ENCODE measurements around the gene GYPC.
"Not testable (repeated sequence)": the region's sequence is repeated elsewhere in the genome, so short reads cannot be mapped to it uniquely, and the experiment has no call there.

The GYPC gene

DNA sequence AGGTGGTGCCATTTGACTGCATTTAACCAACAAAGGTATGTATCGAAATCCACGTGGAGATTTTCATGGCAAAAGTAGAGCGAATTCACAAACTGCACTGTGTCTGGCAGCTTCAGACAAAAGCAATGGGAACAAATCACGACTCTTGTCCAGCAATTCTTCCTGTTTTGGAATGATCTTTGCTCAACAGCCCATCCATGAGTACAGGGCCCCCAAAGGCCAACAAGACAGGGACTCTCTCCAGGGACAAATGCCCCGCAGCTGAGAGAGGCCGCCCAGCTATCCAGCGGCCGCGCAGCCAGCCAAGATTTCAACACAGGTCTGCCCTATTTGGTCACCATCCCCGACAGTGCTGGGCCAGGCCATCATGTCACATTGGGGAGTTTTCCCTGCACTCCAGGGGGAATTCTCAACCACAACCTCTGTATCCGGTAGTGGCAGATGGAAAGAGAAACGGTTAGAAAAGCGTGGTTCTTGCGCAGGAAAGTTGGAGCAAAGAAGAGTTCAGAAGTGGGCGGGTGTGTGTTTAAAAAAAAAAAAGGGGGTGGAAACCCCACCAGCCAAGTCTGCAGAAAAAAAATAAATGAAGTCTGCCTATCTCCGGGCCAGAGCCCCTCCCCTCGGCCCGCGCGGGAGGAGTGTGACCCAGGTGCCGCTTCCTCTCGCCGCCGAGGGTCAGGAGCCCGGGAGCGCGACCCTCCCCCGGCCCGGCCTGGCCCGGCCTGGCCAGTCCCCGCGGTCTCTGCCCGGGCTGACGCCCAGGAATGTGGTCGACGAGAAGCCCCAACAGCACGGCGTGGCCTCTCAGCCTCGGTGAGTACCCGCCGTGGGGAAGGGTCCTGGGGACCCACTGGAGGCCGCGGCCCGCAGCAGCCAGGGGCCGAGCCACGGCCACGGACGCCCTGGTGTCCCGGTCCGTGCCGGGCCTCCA is at the start of gene GYPC:
TSS of gene GYPC (plus strand) at position 659 of the 931 bp plus-strand sequence. CDS start at position 765, 106 bp downstream.
- peak; percentile 64 for DNase-seq

DNA sequence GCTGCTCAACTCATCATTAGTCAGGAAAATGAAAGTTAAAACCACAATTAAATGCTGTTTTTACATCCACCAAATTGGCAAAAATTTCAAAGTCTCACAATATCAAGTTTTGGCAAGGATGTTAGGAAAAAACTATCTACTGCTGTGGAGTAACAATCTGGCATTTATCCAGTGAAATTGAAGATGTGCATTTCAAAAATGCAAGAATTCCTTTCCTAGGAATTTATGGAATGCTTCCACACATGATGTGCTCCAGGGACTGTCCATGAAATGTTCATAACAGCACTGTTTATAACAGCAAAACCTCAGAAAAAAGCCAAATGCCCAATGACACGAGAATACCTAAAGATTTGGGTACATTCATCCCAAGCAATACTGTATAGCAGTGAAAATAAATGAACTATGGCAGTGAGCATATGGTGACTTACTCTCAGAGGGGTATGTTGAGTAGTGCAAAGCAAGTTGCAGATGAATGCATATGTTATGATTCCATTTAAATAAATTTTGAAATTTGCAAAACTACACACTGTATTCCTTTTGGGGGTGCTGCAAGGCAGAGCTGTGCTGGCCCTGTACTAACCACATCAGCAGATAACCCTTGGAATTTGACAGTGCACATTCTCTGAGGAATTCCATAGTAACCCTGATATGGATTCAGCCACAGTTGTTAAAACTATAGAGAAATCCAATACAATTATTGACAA is 41.3 kb upstream of the GYPC start:
- DNase-seq: no peak

- no peak for DNase-seq
Observed at GRCh38 chr2:126616606-126617069, 39.3 kb upstream of the GYPC start.

DNA sequence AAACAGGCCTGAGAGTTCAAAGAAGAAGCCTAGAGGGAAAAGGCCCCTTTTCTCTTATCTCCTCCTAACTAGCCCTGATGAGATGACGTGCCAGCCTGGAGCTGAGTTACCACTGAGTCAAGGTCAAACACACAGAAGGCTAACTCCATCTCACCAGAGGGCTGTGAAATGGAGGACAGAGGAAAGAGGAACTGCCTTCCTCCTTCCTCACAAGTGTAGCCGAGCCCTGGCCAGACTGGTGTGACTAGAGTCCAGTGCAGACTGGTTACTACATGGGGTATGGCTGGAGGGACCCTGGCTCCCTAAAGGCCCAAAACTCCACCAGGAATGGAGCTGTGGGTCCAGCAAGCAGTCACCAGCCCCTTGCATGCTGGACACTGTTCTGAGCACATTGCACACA is 35.7 kb upstream of the GYPC start:
- DNase-seq: no peak

DNA sequence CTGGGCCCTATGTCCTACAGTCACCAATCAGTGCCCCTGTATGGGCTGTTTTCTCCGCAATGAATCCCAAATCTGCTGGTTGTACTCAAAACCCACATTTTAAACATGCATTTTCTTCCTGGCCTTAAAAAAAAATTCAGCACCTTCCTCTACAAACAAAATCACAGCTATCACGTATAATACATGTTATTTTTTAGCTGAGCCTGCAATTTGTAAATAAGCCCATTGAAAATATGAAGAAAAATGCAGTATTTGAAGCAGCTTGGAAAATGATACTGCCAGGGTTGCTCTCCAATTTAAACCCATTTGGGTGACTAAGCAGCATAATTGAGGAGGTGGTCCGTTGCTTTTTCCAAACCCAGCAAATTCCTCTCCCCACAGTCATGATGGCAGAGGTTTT is 33.0 kb upstream of the GYPC start:
- no peak for DNase-seq

GRCh38 chr2:126627643-126628042 is 28.3 kb upstream of the GYPC start:
- DNase-seq: no peak

DNA sequence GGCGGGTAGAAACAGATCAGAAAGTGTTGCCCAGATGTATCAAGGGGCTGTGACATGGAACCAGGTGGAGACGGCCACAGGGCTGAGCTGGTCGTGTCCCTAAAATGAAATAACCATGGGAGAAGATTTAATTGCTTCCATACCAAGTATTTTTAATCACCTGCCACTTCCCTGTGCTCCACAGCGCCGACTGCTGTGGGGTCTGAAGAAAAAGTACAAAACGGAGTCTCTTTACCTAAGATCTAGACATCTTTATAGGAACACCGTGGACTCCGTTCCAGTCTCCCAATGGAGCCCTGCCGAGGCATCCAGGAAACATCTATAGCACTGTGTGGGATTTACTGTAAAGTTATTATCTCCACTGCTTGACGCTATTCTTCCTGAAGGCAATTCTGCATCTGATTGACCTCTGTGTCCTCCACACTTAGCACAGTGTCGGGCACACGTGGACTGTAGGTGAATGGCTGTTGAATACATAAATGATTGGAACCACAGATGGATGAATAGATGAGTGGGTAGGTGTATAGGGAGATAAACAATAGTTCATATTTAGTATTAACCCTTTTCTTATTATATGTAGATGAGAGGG is 21.6 kb upstream of the GYPC start:
- peak; percentile 45 for DNase-seq

DNA sequence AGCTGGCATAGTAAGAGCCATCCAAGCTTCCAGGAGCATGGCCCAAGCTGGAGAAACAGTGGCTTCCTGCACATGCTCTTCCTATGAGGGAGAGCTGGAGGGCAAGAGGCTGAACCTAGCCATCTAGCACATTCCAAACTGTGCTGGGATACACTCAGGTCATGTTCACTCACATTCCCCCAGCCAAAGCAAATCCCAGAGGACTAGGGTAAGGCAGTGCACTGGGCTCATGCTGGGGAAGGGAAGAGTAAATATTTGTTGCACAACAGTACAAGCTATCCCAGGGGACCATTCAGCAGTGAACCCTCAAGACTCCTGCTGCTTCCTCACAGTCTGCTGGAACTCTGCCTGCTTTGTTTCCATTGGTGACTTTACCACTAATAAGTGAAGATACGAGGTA is 20.7 kb upstream of the GYPC start:
- no peak for DNase-seq

- no peak for DNase-seq
Observed at GRCh38 chr2:126635736-126636135, 20.2 kb upstream of the GYPC start.

DNA sequence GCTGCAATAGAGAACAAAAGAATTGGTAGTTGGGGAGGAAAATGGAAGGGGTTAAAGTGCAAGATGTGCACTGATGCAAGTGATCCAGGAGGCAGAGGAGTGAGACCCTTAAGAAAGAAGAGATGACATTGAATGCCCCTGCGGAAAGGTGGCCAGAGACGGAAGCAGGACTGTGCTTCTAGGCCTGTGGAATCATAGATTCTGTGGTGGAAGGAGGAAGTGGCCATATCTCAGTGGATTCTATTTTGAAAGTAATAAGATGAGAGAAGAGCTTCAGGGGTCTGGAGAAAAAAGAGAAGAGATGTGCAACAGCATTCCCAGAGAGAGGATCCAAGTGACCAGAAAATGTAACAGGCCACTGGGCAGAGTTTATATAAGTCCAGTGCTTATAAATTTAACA is 18.6 kb upstream of the GYPC start:
- DNase-seq: no peak

DNA sequence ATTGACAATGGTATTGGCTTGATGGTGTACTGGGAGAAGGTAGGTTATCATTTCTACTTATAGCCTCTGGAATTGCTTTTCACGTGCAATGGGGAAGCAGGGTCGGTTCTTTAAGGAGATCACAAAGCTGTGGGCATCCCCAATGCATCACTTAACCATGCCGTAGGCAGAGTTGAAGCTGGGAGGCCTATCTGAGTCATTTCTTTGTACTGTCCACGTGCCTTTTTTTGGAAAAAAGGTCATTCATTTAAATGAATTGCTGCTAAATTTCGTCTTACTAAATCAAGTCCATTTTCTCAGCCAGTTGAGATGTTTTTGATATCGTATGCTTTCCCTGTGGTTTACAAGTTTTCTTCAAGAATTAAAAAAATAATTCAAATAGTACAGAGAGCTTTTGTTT is 17.2 kb upstream of the GYPC start:
- DNase-seq: no peak

DNA sequence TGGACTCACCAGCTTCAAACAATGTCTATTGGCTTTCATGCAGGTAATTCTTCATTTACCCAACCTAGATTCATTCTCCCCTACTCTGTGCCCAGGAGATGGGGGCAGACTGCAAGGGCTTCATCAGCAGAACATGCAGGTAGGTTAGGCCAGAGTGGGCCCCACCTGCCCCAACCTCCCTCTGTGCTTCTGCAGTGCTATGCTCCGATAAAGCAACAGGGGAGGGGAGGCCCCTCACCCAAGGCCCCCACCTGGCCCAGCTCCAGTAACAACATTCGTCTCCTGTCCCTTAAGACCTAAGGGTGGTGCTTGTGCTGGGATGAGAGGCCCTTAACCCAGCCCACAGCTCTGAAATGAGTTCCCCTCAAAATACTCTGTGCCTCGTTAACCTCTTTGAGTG is 16.7 kb upstream of the GYPC start:
- DNase-seq: no peak

DNA sequence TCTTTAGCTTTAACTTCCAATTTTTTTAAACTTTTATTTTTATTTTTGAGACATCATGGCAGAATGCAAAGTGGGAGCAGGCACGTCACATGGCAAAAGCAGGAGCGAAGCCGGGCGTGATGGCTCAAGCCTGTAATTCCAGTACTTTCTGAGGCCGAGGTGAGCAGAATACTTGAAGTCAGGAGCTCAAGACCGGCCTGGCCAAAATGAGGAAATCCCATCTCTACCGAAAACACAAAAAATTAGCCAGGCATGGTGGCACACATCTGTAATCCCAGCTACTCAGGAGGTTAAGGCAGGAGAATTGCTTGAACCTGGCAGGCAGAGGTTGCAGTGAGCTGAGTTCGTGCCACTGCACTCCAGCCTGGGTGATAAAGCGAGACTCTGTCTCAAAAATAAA is 14.7 kb upstream of the GYPC start:
- DNase-seq: not testable (repeated sequence)

- no peak for DNase-seq
Observed at GRCh38 chr2:126642031-126642430, 13.9 kb upstream of the GYPC start.

- DNase-seq: no peak
Observed at GRCh38 chr2:126643431-126643830, 12.5 kb upstream of the GYPC start.

DNA sequence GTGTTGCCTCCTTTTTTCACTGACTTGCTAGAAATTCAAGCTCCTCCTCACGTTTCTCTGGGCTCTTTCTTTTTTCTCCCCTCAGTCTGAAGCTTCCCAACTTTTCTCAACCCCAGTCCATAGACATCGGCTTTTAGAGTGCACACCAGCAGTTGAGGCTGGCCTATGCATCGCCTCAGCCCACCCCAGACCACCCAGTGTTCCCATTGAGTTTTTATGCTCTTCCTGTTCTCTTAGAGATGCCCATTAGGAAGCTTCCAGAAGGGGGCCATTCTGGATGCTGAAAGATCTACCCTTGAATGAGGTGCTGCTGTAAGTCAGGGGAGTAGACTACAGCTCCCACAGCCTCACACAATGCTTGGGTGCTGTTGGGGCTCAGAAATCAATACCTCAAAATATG is 12.0 kb upstream of the GYPC start:
- DNase-seq: no peak

- peak; percentile 14 for DNase-seq
Observed at GRCh38 chr2:126644630-126645191, 11.2 kb upstream of the GYPC start.

DNA sequence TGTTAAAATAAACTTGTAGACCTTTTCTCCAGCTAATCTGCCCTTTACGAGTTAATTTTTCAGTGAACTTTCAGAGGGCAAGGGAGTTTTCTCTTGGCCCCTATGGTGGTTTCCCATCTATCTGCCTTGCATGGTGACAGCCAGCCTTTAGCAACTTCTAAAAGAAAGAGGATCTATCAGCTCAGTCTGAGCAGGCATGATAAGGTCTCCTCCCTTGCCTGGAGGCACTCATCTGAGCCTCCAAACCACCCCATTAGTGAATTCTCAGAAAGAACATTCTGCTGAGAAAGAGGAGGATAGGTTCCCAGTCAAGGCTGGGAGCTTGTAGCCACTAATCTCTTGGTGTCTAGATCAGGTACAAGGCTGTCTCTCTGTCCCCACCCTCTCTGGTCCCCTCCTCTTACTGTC is 10.7 kb upstream of the GYPC start:
- DNase-seq: no peak

DNA sequence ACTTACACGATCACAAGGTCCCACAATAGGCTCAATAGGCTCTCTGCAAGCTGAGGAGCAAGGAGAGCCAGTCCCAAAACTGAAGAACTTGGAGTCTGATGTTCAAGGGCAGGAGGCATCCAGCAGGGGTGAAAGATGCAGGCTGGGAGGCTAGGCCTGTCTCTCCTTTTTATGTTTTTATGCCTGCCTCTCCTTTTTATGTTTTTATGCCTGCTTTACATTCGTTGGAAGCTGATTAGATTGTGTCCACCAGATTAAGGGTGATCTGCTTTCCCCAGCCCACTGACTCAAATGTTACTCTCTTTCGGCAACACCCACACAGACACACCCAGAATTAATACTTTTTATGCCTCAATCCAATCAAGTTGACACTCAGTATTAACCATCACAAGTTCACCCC is 9.9 kb upstream of the GYPC start:
- DNase-seq: no peak

- not testable (repeated sequence) for DNase-seq
Observed at GRCh38 chr2:126647714-126648344, 8.1 kb upstream of the GYPC start.

DNA sequence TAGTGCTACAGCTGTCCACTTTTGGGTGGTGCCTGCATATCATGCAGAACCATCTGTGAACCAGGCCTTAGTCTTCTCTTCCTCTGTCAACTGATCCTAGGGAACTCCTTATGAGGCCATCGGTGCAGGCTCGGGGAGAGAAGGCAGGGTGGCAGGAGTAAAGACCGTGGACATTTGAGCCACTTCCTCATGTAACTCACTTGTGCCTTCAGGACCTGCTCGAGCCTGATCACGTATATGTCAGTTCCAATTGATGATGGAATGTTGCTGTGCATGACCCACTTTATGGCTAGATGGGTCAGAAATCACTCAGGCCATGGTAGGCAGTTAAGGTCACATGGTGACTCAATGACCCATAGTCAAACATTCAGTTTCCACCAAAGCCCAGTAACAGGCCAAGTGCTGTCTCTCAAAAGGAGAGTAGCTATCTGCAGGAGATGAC is 7.6 kb upstream of the GYPC start:
- DNase-seq: not testable (repeated sequence)

GRCh38 chr2:126649101-126649500 is 6.9 kb upstream of the GYPC start:
- DNase-seq: no peak

DNA sequence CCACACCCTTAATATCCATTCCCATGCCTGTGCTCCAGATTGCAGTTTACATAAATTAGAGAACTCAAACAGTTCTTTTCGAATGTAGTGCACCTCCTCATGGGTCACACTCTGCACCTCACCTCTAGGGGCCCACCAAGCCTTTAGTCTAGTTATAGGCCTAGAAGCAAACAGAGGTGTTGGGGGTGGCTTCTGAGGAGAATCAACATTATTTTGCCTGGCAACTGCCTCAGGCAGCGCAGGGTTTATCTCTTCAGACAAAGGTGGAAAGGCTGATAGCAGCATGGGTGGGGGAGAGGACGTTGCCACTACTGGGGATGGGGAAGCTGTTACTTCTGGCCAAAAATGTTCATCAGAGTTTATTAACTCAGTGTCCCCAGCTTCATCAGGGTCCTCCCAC is 5.0 kb upstream of the GYPC start:
- no peak for DNase-seq

All from CD4-positive, alpha-beta T cell treated with Interleukin-17A for 1 hour (primary cell).